HepG2 (cell line): Measurements from ENCODE around the gene FKBP8. TPM values are rescaled to one million over a fixed set of nuclear protein-coding genes. Genes with fewer than 3 reads are reported as not detected.

ENCODE experiments used
- ASH2L ChIP-seq: fragments of 300-600, 200-600 bp; sonication (generic); IDR thresholded peaks from 2 replicates; pipeline ENCODE4 v1.7.0; 2017; ENCODE audit warnings: low read depth, mild to moderate bottlenecking, moderate library complexity, mixed read lengths, low read length; ENCODE audit not compliant: insufficient read length
- CREB3 ChIP-seq: sonication (generic); formaldehyde crosslinking; IDR thresholded peaks from 2 replicates; pipeline ENCODE4 v1.5.0; 2020; ENCODE audit warnings: missing genetic modification reagents
- DMAP1 ChIP-seq: IDR thresholded peaks from 2 replicates; pipeline ENCODE4 v1.6.1; 2016
- EEA1 ChIP-seq: sonication (generic); formaldehyde crosslinking; IDR thresholded peaks from 2 replicates; pipeline ENCODE4 v1.5.1; 2020; ENCODE audit warnings: mild to moderate bottlenecking, missing genetic modification reagents, borderline replicate concordance
- ELF1 ChIP-seq: sonication (generic); formaldehyde crosslinking; IDR thresholded peaks from 2 replicates; pipeline ENCODE4 v1.4.0; 2020; ENCODE audit warnings: missing genetic modification reagents
- HINFP ChIP-seq: sonication (generic); formaldehyde crosslinking; IDR thresholded peaks from 2 replicates; pipeline ENCODE4 v1.4.0; 2020; ENCODE audit warnings: low read depth, mild to moderate bottlenecking, missing genetic modification reagents
- JARID2 ChIP-seq: sonication (generic); formaldehyde crosslinking; IDR thresholded peaks from 2 replicates; pipeline ENCODE4 v1.8.1; 2023; ENCODE audit warnings: missing genetic modification reagents, inconsistent platforms; ENCODE audit not compliant: insufficient replicate concordance
- KDM5A ChIP-seq: fragments of 200-600 bp; sonication (generic); IDR thresholded peaks from 2 replicates; pipeline ENCODE4 v1.7.0; 2018; ENCODE audit warnings: antibody characterized with exemption, mild to moderate bottlenecking, low read length, borderline replicate concordance
- NFE2L1 ChIP-seq: sonication (generic); formaldehyde crosslinking; IDR thresholded peaks from 2 replicates; pipeline ENCODE4 v1.4.0; 2020; ENCODE audit warnings: missing genetic modification reagents, mild to moderate bottlenecking, borderline replicate concordance
- PATZ1 ChIP-seq: sonication (generic); formaldehyde crosslinking; IDR thresholded peaks from 2 replicates; pipeline ENCODE4 v1.4.0; 2020; ENCODE audit warnings: missing genetic modification reagents
- PITX1 ChIP-seq: sonication (generic); formaldehyde crosslinking; IDR thresholded peaks from 2 replicates; pipeline ENCODE4 v1.5.1; 2020; ENCODE audit warnings: mild to moderate bottlenecking, missing genetic modification reagents
- PRPF4 ChIP-seq: fragments of 200-400 bp; formaldehyde crosslinking; IDR thresholded peaks from 2 replicates; pipeline ENCODE4 v1.6.1; 2016; ENCODE audit warnings: low read length, low read depth; ENCODE audit not compliant: poor library complexity, severe bottlenecking
- RBM39 ChIP-seq: fragments of 200-400 bp; formaldehyde crosslinking; IDR thresholded peaks from one replicate; pipeline ENCODE4 v1.6.1; 2018; ENCODE audit warnings: antibody characterized with exemption, mild to moderate bottlenecking, low read depth, low read length; ENCODE audit not compliant: poor library complexity, severe bottlenecking
- RFXAP ChIP-seq: sonication (generic); formaldehyde crosslinking; IDR thresholded peaks from 2 replicates; pipeline ENCODE4 v1.4.0; 2020; ENCODE audit warnings: missing genetic modification reagents, borderline replicate concordance
- SP4 ChIP-seq: sonication (generic); formaldehyde crosslinking; IDR thresholded peaks from 2 replicates; pipeline ENCODE4 v1.8.1; 2023; ENCODE audit warnings: mild to moderate bottlenecking, missing genetic modification reagents
- ZBTB37 ChIP-seq: sonication (generic); formaldehyde crosslinking; IDR thresholded peaks from 2 replicates; pipeline ENCODE4 v1.4.0; 2020; ENCODE audit warnings: mild to moderate bottlenecking, missing genetic modification reagents
- ZFP37 ChIP-seq: sonication (generic); formaldehyde crosslinking; IDR thresholded peaks from 2 replicates; pipeline ENCODE4 v1.4.0; 2020; ENCODE audit warnings: missing genetic modification reagents, borderline replicate concordance
- ZKSCAN1 ChIP-seq: fragments of 150-350 bp; IDR thresholded peaks from 2 replicates; pipeline ENCODE4 v1.6.1; 2014; ENCODE audit warnings: low read length
- ZKSCAN8 ChIP-seq: IDR thresholded peaks from 2 replicates; pipeline ENCODE4 v1.6.1; 2016; ENCODE audit warnings: borderline replicate concordance, missing genetic modification reagents, missing compliant biosample characterization
- ZNF558 ChIP-seq: sonication (generic); formaldehyde crosslinking; IDR thresholded peaks from 2 replicates; pipeline ENCODE4 v1.9.0; 2022; ENCODE audit warnings: mild to moderate bottlenecking, missing genetic modification reagents, borderline replicate concordance
- ZNF598 ChIP-seq: sonication (generic); formaldehyde crosslinking; IDR thresholded peaks from 2 replicates; pipeline ENCODE4 v1.5.1; 2020; ENCODE audit warnings: mild to moderate bottlenecking, missing genetic modification reagents, borderline replicate concordance
- ZNF672 ChIP-seq: sonication (generic); formaldehyde crosslinking; IDR thresholded peaks from 2 replicates; pipeline ENCODE4 v1.8.1; 2022; ENCODE audit warnings: missing genetic modification reagents
- ZNF761 ChIP-seq: sonication (generic); formaldehyde crosslinking; conservative IDR thresholded peaks from 2 replicates; pipeline ENCODE4 v1.4.0; 2020; ENCODE audit warnings: mild to moderate bottlenecking, missing genetic modification reagents
- ZNF878 ChIP-seq: sonication (generic); formaldehyde crosslinking; IDR thresholded peaks from 2 replicates; pipeline ENCODE4 v1.8.1; 2023; ENCODE audit warnings: mild to moderate bottlenecking, missing genetic modification reagents, moderate library complexity
- polyA plus RNA-seq, 8 experiments: library from polyadenylated mRNA; depleted of rRNA in 3 of 8; stranded (reverse) in 7 of 8; unstranded in 1 of 8; fragments of >200 nt; fragmentation: Illumina TruSeq in 4 of 8; extraction: Trizol in 4 of 8; gene quantifications; 2 replicates each; pipeline versions ENCODE4 v1.2.1 to v1.2.3, GENCODE V29; 2011 to 2016; ENCODE audit warnings: low read depth in 4 of 8, missing spikeins in 1 of 8, mixed read lengths in 1 of 8; ENCODE audit not compliant: insufficient read depth in 1 of 8
- total RNA-seq, 5 experiments: library from RNA; depleted of rRNA; stranded (reverse); fragments of >200 nt; fragmentation: Illumina TruSeq; extraction: Trizol; gene quantifications; 2 replicates each; pipeline ENCODE4 v1.2.3, GENCODE V29; 2016; ENCODE audit warnings: low read depth in 1 of 5

Gene FKBP8
- total and polyA plus RNA-seq, 2 of the 13 experiments (the other 11 are each of a cell fraction or from before 2014, with no cell fraction given), result 81.7 to 93.9 TPM

GRCh38 chr19:18588611-18589379, 45.4 kb upstream of the FKBP8 start, which contains the start of gene REX1BD (continued):
- no peak; the same call in 1 of the 2 replicates for TF ChIP-seq ZFP37 (CRISPR knock-in tag)
- TF ChIP-seq DMAP1, result peak; percentile 20; the same call in 1 of the 2 replicates
- no peak for TF ChIP-seq PRPF4
- peak; percentile 77; the same call in 1 of the 2 replicates for TF ChIP-seq RFXAP (CRISPR knock-in tag)
- TF ChIP-seq ZNF558 (CRISPR knock-in tag), result no peak
- no peak for TF ChIP-seq ZNF598 (CRISPR knock-in tag)
- TF ChIP-seq ZKSCAN8 (CRISPR knock-in tag), result no peak; the same call in 1 of the 2 replicates
- peak; percentile 45; the same call in 1 of the 2 replicates for TF ChIP-seq SP4 (CRISPR knock-in tag)
- no peak for TF ChIP-seq EEA1 (CRISPR knock-in tag)
- TF ChIP-seq HINFP (CRISPR knock-in tag), result peak; percentile 66
- TF ChIP-seq JARID2 (CRISPR knock-in tag), result no peak
- no peak for TF ChIP-seq ZNF878 (CRISPR knock-in tag)
- TF ChIP-seq CREB3, result no peak; the same call in 1 of the 2 replicates
- peak; percentile 65 for TF ChIP-seq ELF1
- peak; percentile 99 for TF ChIP-seq PATZ1 (CRISPR knock-in tag)
- TF ChIP-seq ZBTB37 (CRISPR knock-in tag), result no peak
- no peak for TF ChIP-seq ZKSCAN1
- TF ChIP-seq KDM5A, result peak; percentile 50; the same call in 1 of the 2 replicates
- no peak for TF ChIP-seq ASH2L
- peak; percentile 13; the same call in 1 of the 2 replicates for TF ChIP-seq ZNF761
- peak; percentile 91 for TF ChIP-seq RBM39
- TF ChIP-seq NFE2L1 (CRISPR knock-in tag), result peak; percentile 99
- TF ChIP-seq PITX1 (CRISPR knock-in tag), result no peak; the same call in 1 of the 2 replicates
- TF ChIP-seq ZNF672 (CRISPR knock-in tag), result no peak
